ENCODE data around the gene TRIM50.
"Not testable (repeated sequence)": the region's sequence is repeated elsewhere in the genome, so short reads cannot be mapped to it uniquely, and the experiment has no call there.

The TRIM50 gene

DNA sequence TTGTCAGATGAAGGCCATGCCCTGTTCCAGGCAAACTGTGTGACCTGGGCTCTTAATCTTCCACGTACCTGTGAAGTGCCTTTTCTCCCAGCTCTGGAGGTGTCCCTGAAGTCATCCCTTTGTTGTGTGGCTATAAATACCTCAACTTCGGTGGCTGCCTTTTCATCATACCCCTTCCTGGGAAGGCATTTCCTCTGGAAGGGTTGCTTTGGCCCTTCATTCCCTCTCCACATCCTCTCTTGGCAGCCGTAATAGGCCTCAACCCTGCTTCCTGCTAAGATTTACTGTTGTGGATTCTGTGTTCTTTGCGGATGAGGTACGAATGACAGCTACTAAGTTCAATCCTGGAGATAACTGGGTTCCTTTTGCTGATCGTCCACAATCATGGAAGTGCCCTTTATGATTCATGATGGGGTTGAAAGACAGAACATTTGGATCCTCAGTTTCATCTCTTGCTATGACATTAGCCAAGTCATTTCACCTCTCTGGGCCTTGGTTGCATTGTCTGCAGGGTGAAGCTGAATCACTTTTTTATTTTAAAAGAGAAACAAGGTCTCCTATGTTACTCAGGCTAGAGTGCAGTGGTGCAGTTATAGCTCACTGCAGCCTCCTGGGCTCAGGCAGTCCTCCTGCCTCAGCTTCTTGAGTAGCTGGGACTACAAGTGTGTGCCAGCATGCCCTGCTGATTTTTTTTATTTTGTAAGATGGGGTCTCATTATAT lies 23.7 kb upstream of the TRIM50 start:
- no peak for DNase-seq (ENCODE audit: insufficient read length, low spot score)

DNA sequence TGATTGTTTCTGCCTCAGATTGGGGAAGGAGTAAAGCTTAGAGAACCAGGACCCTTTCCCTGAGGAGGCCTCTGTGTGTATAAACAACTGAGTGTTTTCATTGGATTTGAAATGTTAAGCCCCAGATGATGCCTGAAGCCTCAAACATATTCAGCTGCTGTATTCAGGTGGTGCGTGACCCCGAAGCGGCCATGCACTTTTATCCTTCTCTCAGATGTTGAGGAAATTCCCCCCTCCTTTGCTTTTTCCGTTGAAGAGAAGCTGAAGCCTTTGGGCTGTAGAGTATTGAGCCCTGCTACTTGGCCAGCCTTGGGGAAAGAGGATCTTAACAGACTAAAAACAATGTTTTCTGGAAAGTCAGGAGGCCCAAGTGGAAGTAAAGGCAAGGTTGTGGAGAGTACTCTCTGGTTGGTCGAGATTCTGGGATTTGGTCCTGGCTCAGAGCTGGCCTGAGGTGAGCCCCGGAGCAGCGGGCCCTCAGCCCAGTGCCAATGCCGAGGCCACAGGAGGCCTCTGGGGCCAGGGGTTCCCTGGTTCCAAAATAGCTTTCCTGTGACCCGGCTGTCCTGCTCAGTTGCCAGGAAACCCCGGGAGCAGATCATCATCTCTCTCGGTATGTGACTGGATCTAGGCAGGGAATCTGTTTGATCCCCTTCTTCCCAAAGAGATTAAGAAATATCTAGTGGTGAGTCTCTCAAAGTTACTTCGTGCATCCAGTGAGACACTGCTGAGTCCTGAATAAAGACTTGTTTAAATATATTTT lies 22.6 kb upstream of the TRIM50 start:
- DNase-seq (ENCODE audit: insufficient read length, low spot score) = no peak
- FAIRE-seq = no peak

More for the DNA sequence above, 23.7 kb upstream of the TRIM50 start:
- FAIRE-seq = no peak

DNA sequence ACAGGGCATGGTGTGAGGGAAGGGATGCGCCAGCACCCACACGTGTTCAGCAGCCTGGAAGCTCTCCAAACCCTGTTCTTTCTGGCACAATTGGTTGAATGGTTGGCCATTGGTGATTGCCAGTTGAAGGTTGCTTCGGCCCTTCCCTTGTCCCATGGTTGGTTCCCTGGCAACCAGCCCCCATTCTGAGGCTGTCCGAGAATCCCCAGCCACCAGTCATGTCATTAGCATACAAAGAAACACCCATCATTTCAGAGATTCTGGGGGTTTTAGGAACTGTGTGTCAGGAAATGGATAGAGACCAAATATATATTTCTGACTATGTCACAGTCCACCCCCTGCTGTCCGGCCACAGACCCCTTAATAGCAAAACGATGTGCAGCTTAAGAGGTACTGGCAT lies 21.9 kb upstream of the TRIM50 start:
- DNase-seq (ENCODE audit: insufficient read length, low spot score) = no peak
- FAIRE-seq = no peak

DNA sequence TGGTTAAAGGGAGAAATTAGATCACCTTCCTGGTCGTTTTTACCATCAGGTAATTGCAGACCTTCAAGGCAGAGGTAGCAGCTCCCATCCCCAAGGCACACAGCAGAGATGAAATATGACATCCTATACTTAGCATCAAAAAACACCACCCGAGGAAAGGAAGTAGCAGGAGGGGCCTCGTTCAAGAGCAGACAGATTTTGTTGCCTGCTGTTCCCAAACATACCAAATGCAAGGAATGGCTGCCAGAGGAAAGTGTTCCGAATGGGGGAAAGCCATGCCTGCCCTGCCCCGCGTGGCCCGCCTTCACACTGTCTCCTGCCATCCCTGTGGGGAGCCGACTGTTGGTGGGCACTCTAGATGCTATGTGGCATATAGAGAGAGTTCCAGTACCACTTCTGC lies 18.1 kb upstream of the TRIM50 start:
- FAIRE-seq (no peak), DNase-seq (ENCODE audit: insufficient read length, low spot score) (no peak)

DNA sequence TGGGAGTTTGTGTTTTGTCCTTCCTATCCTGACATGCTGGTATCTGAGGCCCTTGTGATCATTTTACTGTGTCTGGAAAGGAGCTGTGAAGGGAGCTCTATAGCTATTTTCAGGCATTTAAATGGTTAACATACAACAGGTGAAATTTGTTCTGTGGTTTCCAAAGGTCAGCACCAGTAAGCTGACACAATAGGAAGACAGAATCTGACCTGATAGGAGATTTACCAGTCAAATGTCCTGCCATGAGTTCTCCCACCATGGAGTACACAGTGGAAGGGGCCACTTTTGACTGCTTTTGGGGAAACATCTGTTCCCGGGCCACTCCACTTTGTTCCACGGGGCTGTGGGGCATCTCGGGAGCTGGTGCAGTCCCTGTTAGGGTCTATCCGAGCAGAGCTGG lies 17.7 kb upstream of the TRIM50 start:
- no peak for FAIRE-seq
- no peak for DNase-seq (ENCODE audit: insufficient read length, low spot score)

DNA sequence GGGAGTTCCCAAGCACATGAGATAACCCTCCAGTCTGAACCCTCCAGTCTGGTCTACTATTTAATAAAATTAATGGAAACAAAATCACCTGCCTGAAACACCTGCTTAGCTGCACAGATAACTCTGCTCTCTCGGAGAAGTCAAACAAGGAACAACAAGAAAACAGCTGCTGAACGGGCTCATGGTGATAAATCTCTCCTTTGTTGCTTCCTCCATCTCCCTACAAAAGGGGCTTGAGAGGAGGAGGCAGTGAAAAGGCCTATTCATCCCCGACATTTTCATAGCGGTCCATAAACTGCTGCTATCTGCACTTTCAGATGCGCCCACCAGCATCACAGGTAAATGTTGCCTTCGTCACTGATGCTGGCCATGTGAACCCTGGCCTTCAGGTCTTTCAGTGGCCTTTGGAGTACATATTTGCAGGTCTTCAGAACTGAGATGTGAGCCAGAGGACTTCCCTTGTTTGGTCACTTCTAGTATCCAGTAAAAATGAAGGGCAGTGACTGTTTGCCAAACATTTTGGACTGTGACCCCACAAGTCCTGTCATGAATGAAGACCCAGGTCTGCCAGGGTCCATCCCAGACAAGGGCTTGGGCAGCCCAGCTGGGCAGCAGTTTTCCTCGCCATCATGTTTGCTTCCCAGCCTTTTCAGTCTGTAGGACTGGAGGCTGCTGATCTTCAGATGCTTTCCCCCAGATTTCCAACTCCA lies 15.9 kb upstream of the TRIM50 start:
- FAIRE-seq (no peak), DNase-seq (ENCODE audit: insufficient read length, low spot score) (no peak)

DNA sequence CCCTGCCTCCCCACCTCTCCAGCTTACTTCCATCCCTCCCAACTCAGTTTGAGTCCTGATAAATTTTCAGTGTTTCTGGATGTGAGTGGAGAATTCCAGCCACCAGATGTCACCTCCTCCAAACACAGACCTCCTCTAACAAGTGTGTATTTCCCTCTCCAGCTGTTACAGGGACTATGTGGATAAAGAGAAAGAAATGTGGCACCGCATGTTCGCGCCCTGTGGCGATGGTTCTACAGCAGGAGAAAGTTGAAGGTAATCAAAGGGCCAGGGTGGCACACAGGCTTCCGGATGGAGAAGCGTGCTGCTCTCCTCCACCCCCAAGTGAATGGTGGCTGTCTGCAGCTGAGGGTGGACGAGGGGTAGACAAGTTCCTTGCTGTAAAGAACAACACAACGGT lies 14.8 kb upstream of the TRIM50 start:
- no peak for DNase-seq (ENCODE audit: insufficient read length, low spot score)
- no peak for FAIRE-seq

DNA sequence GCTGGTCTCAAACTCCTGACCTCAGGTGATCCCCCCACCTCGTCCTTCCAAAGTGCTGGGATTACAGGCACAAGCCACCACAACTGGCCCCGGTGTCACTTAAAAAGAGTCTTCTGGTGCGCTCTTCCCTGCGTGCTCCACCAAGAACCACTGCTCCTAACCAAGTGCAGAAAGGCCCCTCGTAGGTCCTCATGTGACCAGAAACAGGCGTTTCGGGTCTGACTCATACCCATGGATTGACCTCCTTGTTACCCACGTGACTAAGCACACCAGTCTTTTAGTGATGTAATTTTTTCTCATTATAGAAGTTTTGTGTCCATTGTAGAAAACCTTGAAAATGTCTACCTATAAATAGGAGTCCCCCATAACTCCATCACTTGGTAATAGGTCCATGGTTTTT lies 14.0 kb upstream of the TRIM50 start:
- FAIRE-seq = no peak
- no peak for DNase-seq (ENCODE audit: insufficient read length, low spot score)

DNA sequence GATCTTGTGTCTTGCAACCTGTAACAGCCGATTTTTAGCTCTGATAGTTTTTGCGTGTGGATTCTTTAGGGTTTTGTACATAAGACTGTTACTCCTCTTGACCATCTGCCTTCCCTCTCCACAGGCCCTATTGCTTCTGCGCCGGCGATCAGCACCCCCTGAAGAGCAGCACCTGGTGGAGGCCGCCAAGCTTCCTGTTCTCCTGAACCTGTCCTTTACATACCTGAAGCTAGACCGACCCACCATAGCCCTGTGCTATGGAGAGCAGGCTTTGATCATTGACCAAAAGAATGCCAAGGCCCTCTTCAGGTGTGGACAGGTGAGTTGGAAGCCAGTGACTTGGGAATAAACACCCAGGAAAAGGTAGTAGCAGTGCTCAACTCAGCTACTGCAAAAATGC lies 12.6 kb upstream of the TRIM50 start:
- FAIRE-seq (no peak), DNase-seq (ENCODE audit: insufficient read length, low spot score) (no peak)

DNA sequence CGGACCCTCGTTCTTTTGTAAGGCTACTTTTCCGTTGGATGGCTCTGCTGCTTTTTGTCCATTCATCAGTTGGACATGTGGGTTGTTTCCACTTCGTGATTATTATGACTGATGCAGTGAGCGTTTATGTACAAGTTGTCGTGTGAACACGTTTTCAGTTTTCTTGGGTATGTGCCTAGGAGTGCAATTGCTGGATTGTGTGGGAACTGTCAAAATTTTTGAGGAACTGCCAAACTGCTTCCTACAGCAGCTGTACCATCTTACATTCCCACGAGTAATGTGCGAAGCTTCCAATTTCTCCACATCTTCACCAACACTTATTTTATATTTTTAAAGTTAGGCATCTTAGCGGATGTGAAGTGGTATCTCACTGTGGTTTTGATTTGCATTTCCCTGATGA lies 10.4 kb upstream of the TRIM50 start:
- DNase-seq (ENCODE audit: insufficient read length, low spot score) (no peak), FAIRE-seq (no peak)

DNA sequence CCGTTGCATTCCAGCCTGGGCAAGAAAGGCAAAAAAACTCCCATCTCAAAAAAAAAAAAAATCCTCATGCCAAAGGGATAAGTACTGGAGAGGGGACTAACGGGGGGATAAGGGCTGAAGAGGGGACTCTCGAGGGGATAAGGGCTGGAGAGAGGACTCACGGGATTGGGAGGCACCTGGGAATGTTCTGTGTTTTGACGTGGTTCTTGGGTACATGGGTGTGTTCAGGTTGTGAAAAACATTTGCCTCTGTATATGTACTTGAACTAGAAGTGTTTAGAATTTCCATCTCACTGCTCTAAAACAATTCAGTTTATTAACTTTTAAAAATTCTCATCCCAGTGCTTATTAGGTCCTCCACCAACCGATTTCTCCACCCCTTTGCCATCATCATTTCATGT lies 4.6 kb upstream of the TRIM50 start:
- FAIRE-seq (no peak), DNase-seq (ENCODE audit: insufficient read length, low spot score) (no peak)

DNA sequence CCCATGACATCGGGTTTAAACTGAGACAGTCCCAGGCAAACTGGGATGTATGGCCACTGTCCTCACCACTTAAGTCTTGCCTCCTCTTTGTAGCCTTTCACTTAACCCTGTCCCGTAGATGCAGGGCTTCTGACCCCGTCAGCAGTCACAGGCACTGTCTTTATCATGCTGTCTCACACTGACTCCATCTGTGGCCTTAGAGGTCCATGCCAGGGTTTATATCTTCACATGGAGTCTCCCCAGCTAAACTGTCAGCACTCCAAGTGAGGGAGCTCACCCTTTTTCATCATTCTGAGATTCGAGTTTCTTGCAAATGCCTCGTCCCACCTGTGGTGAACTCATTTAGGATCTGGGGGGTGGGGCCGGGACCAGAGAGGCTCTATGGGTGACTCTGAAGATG lies 2.9 kb upstream of the TRIM50 start:
- no peak for DNase-seq (ENCODE audit: insufficient read length, low spot score)
- FAIRE-seq = no peak

DNA sequence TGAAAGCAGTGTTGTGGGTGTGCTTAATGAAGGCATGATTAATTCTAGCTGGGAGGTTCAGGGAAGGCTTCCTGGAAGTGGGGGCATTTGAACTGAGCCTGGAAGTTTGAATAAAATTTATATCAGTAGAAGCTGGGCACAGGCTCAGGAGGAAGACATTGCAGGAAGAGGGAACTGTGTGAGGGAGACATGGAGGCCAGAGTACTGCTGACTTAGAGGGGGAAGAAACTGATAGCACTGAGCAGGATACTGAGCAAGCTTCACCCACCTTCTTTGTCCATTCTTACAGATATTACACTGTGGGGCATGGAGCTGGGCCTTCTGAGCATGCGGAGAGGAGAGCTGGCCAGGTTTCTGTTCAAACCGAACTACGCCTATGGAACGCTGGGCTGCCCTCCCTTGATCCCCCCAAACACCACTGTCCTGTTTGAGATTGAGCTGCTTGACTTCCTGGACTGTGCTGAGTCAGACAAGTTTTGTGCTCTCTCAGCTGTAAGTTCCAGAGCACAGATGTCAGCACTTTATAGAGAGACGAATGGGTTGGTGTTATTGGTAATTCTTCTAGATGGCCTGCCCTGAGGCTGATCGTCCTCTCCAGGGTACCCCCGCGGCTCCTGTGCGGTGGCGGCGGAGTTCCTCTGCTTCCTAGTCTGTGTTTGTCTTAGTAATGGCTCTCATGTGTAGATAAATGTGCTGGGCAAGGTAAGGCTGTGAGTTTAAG lies 2.1 kb upstream of the TRIM50 start:
- FAIRE-seq = no peak

DNA sequence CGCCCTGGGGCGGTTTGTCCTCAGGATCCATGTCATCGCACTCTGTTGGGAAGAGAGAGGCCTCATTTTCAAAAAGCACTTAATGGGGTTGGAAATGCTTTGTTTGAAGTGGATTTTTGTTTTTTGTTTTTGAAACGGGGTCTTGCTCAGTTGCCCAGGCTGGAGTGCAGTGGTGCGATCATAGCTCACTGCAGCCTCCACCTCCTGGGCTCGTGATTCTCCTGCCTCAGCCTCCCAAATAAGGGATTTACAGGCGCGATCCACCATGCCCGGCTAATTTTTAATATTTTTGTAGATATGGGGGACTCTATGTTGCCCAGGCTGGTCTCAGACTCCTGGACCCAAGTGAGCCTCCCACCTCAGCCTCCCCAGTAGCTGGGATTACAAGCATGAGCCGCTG lies 814 bp upstream of the TRIM50 start:
- DNase-seq (ENCODE audit: insufficient read length, low spot score) (no peak), FAIRE-seq (no peak)

More for the DNA sequence above, 2.1 kb upstream of the TRIM50 start:
- DNase-seq (ENCODE audit: insufficient read length, low spot score) = no peak

DNA sequence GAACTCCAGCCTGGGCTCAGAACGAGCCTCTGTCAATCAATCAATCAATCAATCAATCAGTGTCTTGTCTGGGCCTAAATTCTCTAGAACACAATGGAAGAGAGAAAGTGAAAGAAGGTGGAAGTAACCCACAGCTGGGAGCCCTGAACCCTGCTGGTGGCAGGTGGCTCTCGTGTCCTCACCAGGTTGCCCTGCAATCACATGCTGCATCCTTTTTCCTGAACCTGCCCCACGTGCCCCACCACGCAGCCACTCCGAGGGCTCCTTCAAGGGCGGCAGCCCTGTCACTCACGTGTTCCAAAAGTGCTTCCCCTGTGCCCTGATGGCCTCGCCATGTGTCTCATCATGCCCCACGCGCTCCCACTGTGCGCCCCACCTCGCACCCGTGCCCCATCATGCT lies 433 bp downstream of the TRIM50 start:
- not testable (repeated sequence) for DNase-seq (ENCODE audit: insufficient read length, low spot score); FAIRE-seq

DNA sequence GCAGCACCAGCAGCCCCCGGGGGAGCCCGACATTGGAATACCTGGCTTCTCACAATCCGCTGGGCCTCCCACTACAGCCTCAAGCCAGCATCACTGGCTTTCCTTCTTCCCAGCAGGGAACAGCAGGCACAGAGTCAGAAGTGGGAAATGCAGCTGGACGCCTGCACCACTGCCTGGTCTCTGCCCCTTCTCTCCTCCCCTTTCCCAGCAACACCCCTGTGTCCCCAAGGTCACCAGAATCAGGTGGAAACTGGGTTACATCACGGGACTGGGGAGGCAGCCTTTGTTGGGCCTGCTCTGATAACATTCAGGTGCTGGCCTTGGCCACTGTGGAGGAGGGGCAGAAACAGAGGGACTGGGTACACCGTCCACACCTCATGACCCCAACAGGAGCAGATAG lies 2.5 kb downstream of the TRIM50 start:
- not testable (repeated sequence) for FAIRE-seq; DNase-seq (ENCODE audit: insufficient read length, low spot score)

DNA sequence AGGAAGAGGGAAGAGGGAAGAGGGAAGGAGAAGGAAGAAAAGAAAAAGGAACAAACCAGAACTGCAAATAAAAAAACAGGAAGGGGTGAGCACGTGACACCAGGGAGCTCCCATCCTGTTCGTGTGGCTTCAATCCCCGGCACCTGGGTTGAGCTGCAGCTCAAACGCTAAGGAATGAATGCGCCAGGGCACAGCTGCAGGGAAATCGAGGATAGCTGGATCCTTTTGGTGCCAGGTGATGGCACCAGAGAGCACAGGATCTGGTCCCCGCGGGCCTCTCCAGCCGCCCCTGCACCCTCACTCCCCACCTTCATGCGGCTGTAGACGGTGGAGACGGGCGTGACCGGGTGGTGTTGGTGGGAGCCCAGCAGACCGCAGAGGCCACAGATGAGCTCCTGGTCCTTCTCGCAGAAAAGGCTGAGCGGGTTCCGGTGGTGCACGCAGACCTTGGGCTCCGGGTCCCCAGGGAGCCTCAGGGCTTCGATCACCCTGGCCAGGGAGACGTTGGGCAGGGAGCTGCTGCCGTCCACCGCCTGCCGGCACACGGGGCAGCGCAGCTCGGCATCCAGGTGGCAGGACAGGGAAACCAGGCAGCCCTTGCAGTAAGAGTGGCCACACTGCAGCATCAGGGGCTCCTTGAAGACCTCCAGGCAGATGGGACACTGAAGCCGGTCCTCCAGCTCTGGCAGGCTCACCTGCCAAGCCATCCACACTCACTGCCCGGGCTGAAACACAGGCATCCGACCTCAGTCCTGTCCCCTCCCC lies 3.6 kb downstream of the TRIM50 start:
- FAIRE-seq = not testable (repeated sequence)
- DNase-seq (ENCODE audit: insufficient read length, low spot score) = peak; percentile 83

DNA sequence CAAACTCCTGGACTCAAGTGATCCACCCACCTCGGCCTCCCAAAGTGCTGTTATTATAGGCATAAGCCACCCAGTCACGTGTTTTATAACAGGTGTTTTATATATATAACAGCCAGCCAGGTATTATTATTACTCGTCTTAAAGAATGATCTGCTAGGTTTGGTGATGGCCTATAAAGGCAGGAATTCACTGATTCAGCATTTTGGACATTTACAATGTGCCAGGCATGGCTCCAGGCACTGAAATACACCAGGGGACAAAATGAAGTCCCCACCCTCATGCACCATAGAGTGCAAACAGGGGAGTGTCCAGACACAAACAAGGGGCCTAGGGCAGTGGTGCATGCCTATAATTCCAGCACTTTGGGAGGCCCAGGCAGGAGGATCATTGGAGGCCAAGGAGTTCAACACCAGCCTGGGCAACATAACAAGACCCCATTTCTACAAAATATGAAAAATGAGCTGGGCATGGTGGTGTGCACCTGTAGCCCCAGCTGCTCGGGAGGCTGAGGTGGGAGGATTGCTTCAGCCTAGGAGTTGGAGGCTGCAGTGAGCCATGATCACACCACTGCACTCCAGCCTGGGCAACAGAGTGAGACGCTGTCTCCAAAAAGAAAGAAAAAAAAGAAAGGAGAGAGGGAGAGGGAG lies 4.3 kb downstream of the TRIM50 start:
- FAIRE-seq; DNase-seq (ENCODE audit: insufficient read length, low spot score): not testable (repeated sequence)

DNA sequence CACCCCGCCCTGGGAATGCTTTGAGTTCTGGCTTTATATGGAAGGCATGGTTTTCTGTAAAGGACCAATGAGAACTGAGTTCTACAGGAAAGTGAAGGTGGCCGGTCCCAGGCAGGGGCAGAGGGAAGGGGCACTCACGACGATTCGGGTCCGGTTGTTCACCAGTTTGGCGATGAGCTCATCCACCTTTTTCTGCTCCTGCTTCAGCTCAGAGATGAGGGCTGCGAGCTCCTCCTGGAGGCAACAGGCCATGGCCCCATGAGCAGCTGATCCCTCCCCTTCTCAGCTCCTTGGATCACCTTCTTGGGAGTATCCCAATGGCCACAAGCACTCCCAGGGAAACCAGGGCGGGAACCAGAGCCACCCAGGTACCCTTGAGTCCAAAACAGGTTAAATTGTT lies 7.9 kb downstream of the TRIM50 start:
- not testable (repeated sequence) for DNase-seq (ENCODE audit: insufficient read length, low spot score); FAIRE-seq

DNA sequence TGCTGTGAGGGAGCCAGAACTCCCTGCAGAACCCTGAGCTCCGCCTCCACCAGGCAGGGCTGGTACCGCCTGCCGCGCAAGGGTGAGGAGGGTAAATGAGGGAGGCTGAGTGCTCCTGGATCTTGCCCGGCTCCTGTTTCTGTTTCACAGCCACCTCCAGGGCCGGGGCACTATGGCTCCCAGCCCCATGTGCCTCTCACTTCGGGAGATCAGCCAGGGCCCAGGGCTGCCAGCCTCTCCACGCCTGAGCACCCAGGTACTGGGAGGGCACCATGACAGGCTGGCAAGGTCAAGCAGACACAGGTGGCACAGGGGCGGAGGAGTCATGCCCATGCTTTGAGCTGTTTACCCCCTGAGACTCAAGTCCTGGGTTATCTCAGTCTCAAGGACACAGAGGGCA lies 8.3 kb downstream of the TRIM50 start:
- not testable (repeated sequence) for FAIRE-seq; DNase-seq (ENCODE audit: insufficient read length, low spot score)
